NCI-H1436 (cell line): ENCODE measurements around the gene DOCK11.

Experiments used
- DNase-seq: peaks from one replicate; lab custom pipeline; 2025; lab: John Stamatoyannopoulos, UW

Gene DOCK11

DNA sequence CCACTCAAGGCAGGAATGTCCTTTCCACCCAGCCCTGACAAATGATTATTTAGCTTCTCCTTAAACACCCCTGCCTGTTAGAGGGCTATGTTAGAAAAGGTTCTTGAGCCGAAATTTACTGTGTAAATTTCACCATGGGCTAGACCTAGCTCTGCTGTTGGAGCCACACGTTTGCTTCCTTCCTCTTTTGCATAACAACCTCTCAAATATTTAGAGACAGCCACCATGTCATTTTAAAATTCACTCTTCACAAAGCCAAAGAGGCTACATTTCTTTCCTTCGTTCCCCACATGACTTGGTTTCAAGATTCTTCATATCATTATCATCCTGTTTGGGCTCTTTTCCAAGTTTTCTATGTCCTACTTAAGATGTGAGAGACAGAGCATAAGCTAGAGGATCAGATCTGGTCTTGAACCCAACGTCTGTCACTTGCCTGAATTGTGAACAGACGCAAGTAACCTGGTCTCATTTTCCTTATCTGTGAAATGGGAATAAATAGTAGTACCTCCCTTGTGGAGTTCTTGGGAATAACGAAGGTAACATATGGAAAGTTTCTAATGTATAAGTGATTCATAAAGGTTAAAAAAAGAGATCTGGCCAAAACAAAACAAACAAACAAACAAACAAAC is 6.7 kb downstream of the DOCK11 start:
- no peak for DNase-seq

DNA sequence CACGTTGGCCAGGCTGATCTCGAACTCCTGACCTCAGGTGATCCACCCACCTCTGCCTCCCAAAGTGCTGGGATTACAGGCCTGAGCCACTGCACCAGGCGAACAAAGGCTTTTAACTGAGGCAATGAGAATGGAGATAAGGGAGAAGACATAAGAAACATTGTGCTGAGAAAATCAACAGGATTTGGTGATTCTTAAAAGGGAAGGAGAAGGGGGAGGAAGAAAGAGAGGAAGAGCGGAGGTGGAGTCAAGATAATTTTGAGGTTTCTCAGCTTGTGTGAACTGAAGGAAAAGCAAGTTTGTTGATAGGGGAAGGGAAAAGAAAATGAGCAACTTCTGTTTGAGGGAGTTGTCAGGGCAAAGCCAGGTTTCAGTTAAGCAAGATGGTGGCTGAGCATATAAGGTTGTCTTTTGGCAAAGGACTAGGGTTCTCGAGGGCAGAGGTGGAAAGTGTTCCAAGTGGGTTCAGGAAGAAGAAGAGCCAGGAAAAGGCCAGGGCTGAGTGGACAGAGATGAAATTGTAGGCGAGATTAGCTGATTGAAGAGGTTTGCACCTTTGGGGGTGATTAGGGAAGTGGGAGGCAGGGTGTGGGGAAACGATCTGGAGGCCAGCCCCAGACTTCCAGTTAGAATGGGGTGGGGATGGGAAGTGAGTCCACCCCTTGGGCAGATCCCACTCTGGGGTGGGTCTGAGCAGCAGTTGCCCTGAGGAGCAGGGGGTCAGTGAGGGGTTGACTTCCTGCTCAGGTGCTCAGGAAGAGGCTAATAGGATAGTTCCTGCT is 7.8 kb downstream of the DOCK11 start:
- DNase-seq: no peak

- no peak for DNase-seq
Measured at GRCh38 chrX:118504581-118504980, 9.0 kb downstream of the DOCK11 start.

- DNase-seq: no peak
Measured at GRCh38 chrX:118506805-118507480, 11.3 kb downstream of the DOCK11 start.

DNA sequence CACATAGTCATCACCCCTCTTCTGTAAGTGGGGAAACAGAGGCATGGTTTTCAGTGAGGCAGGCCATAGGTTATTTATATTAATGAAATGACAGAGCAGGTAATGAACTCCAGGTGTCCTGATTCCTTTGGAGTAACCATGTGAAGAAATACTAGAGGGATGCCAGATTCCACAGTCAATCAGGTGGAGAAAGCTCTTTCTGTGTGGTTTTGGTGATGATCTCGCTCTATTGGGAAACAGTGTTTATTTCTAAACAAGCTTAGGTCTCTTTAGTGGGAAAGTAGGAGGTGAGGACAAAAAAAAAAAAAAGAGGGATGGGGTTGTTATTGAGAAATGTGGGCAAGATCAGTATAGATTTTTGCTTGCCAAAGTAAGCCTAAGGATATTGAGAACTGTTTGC is 12.2 kb downstream of the DOCK11 start:
- DNase-seq: no peak

DNA sequence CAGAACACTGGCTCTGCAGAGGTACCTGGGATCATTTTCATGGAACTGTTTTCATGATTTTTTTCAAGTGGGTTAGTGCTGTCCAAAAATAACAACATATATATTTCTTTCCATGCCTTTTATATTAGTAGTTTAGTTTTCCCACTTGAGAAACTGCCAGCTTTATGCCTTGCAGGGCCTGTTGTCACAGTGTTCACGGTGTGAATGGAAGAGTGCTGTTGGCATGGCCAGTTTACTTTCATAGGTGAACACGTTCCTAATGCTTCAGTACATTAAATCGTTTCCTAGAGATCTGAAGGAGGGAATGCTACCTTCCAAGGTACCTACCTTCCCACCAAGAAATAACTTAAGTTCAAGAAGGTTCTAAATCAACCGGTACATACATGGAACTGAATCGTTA is 12.6 kb downstream of the DOCK11 start:
- no peak for DNase-seq

- no peak for DNase-seq
Measured at GRCh38 chrX:118508635-118509034, 13.0 kb downstream of the DOCK11 start.

DNA sequence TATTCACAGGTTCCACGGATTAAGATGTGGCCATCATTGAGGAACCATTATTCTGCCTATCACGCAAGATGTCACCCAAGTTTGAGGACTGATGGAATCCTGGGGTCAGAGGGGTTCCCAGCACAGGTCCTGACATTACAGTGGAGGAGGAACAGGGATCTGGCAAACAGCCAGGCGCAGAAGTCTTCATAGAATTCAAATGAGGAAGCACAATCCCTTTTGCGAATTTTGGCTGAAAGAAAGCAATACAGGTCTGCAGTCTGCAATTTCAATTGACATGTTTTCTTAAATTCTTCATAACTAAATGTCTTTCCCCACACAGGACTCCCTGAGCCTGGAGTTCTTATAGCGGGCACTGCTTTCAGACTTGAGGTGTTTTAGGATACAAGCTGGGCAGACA is 14.5 kb downstream of the DOCK11 start:
- DNase-seq: no peak

DNA sequence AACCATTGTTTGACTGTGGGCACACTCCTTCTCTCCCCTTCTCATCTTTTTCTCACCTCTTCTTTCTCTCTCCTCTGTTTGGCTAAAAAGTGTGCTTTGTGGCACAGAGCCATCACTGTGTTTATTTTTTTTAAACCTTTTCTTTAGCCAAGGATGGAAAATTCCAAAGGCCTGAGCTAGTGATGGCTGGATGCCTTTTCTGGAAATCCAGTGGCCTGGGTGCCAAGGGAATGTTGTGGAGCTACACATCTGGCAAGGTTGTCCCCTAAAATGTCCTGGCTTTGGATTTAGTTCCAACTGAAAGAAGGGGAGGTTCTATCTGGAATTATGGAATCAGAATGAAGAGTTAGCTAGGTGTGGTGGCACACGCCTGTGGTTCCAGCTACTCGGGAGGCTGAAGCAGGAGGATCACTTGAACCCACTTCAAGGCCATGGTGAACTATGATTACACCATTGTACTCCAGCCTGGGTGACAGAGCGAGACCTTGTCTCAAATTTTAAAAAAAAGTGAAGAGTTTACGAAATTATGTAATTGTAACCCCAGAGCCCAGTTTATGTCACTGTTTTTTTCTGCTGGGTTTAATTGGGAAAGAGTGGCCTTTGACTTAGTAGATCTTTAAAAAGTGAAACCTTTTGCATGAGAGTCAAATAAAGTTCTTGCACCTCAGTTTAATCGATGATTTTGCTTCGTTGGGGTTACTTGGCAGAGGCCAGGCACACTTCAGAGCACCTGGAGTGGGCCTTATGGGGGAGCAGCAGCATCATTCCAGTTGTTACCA is 17.7 kb downstream of the DOCK11 start:
- DNase-seq: no peak

GRCh38 chrX:118519411-118520215 is 24.0 kb downstream of the DOCK11 start:
- DNase-seq: no peak

DNA sequence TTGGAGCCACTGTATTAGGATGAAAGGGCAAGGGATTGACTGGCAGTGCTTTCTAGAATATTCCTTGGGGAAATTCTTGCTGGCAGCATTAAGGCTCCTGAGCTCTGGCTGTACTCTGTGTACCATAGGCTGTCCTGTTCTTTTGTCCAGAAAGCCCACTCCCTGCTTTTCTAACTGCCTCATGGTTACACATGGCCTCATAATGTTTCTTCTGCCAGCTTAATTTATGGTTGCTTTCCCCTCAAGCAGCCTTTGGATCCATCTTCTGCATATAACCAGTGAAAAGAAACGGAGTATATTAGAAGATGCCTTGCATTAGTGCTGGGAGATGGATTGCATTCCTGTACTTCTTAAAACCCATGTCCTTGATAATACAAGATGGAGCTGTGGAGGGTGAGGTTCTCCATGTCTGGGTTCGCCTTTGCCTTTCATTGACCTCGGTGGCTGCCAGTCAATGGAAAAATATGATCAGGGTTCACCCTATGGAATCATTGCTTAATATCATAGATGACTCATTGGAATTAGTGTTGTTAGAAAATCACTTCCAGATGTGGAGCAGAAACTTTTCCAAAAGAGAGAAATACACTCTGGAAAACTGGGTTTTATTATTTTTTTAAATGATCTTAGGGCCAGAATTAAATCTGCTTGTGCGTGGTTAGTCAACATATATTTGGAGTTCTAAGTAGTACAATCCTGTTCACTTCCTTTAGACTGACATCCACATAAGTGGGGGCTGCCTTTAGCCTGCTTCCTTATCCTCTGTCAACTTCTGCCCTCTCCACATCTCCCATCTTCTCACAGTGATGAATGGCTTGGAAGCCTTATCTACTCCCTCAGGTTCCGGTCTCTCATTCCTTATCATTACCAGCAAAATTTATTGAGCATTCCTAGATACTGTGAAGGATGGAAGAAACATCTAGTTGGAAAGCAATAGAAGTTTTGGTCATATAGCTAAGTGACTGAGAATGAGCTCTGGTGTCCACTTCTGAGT is 24.9 kb downstream of the DOCK11 start:
- no peak for DNase-seq

GRCh38 chrX:118521435-118521834 is 25.8 kb downstream of the DOCK11 start:
- DNase-seq: no peak

- DNase-seq: no peak
Measured at GRCh38 chrX:118522230-118522926, 26.8 kb downstream of the DOCK11 start.

GRCh38 chrX:118523920-118524319 is 28.3 kb downstream of the DOCK11 start:
- DNase-seq: no peak

DNA sequence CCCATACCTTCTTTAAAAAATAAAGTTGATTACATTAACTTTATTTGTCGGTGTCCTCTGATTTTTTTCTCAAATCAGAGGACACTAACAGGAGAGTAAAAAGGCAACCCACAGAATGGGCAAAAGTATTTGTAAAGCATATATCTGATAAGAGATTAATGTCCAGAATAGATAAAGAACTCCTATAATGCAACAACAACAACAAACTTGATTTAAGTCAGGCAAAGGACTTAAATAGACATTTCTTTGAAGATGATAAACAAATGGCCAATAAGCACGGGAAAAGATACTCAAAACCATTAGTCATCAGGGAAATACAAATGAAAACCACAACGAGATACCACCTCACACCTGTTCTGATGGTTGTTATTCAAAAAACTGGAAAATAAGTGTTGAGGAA is 28.7 kb downstream of the DOCK11 start:
- no peak for DNase-seq

DNA sequence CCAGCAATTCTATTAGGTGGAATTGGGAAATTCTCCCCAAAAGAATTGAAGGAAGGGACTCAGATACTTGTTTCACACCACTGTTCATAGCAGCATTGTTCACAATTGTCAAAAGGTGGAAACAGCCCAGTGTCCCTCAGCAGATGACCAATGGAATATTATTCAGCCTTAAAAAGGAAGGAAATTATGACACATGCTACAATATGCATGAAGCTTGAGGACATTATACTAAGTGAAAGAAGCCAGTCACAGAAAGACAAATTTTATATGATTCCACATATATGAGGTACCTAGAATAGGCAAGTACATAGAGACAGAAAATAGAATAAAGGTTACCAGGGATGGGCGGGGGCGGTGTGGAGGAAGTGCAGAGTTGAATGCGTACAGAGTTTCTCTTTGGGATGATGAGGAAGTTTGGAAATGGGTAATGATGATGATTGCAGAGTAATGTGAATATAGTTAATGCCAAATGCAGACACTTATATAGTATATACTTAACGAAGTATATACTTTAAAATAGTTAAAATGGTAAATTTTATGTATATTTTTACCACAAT is 29.6 kb downstream of the DOCK11 start:
- no peak for DNase-seq

DNA sequence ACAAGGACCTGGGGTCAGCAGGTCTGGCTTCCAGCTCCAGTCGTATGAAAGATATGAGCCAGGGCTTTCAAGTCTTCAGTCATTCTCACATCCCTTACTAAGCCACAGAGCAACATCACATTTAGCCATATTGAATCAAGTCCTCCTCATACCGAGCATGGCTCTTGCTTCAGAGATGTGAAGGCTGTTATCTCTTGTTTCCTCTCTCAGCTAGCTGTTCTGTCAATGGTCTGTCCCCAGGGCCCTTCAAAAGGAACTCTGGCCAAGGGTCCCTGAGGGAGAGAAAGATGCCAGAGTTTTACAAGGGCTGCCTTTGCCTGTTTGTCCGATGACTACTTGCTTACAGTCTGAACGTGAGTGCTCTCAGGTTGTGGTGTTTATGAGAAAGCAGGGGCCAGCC is 30.5 kb downstream of the DOCK11 start:
- DNase-seq: no peak

GRCh38 chrX:118528071-118528737 is 32.6 kb downstream of the DOCK11 start:
- DNase-seq: no peak
